GM06990 (cell line): ENCODE results near the gene EPN2.

Experiments
- DNase-seq: peaks from one replicate; pipeline ENCODE4 v3.0.0-alpha.2; 2011; ENCODE audit not compliant: insufficient read length; ENCODE audit errors: extremely low read depth
- H3K27me3 ChIP-seq: replicated peaks from 2 replicates; pipeline ENCODE4 v1.6.0; 2011; ENCODE audit warnings: low read length; ENCODE audit not compliant: control insufficient read depth, insufficient read depth
- H3K36me3 ChIP-seq: 2 replicates; pipeline ENCODE4 v1.5.1; 2011; ENCODE audit warnings: low read length; ENCODE audit not compliant: control insufficient read depth, insufficient read depth
- H3K4me3 ChIP-seq: replicated peaks from 2 replicates; pipeline ENCODE4 v1.5.1; 2011; ENCODE audit warnings: low read depth, mild to moderate bottlenecking, control low read depth, low read length
- CTCF ChIP-seq: IDR thresholded peaks from 2 replicates; pipeline ENCODE4 v1.5.1; 2011; ENCODE audit warnings: low read length, control low read depth, mild to moderate bottlenecking, inconsistent platforms; ENCODE audit not compliant: insufficient read depth, poor library complexity, severe bottlenecking

Gene EPN2

GRCh38 chr17:19242926-19243325 is 5.8 kb downstream of the EPN2 start:
- Histone ChIP-seq H3K27me3 (no peaks in the 10 kb centered on the region), H3K36me3 (no peaks in the 10 kb centered on the region), H3K4me3 (no peak overlapping the region)
- no peak for DNase-seq
- TF ChIP-seq CTCF, result no peak

GRCh38 chr17:19243838-19244237 is 6.7 kb downstream of the EPN2 start:
- H3K27me3 ChIP-seq, result no peaks in the 10 kb centered on the region
- no peak overlapping the region for H3K4me3 ChIP-seq

GRCh38 chr17:19244357-19244756 is 7.2 kb downstream of the EPN2 start:
- H3K27me3 ChIP-seq, result no peaks in the 10 kb centered on the region
- DNase-seq, result no peak
- H3K4me3 ChIP-seq, result no peak overlapping the region
- no peaks in the 10 kb centered on the region for H3K36me3 ChIP-seq
- no peak for TF ChIP-seq CTCF

More at GRCh38 chr17:19243838-19244237, 6.7 kb downstream of the EPN2 start:
- no peak for DNase-seq
- no peak for TF ChIP-seq CTCF
- no peaks in the 10 kb centered on the region for H3K36me3 ChIP-seq

GRCh38 chr17:19244781-19245180 is 7.6 kb downstream of the EPN2 start:
- H3K4me3 ChIP-seq, result no peak overlapping the region
- no peaks in the 10 kb centered on the region for H3K27me3 ChIP-seq
- no peak for TF ChIP-seq CTCF
- no peak for DNase-seq
- H3K36me3 ChIP-seq, result no peaks in the 10 kb centered on the region

GRCh38 chr17:19247473-19247872 is 10.3 kb downstream of the EPN2 start:
- Histone ChIP-seq H3K36me3 (no peaks in the 10 kb centered on the region), H3K27me3 (no peaks in the 10 kb centered on the region), H3K4me3 (no peak overlapping the region)
- TF ChIP-seq CTCF, result no peak
- no peak for DNase-seq

- no peak for TF ChIP-seq CTCF
- H3K4me3 ChIP-seq, result no peak overlapping the region
These were observed 11.2 kb downstream of the EPN2 start for GRCh38 chr17:19248151-19248927.

More at GRCh38 chr17:19248151-19248927, 11.2 kb downstream of the EPN2 start:
- H3K36me3 ChIP-seq, result no peaks in the 10 kb centered on the region
- DNase-seq, result no peak
- no peaks in the 10 kb centered on the region for H3K27me3 ChIP-seq
